GM12878 (cell line): ENCODE data around the gene RABEP1. TPM values are rescaled to one million over a fixed set of nuclear protein-coding genes. Genes with fewer than 3 reads are reported as not detected.

Experiments
- ATAC-seq: fragments of 200-7000 bp; cut with Tn5 transposase; 3 replicates; pipeline ENCODE4 v1.9.1; 2020; ENCODE audit warnings: mild to moderate bottlenecking, moderate library complexity
- BruUV-seq: library from RNA; stranded (reverse); fragments of 400-500 nt; replicated peaks from 2 replicates; lab custom pipeline; 2021; lab: Mats Ljungman, UMichigan
- CTCF ChIA-PET: fragments of 300-600 bp; sonication (Branson Sonifier 250); formaldehyde crosslinking; extraction: SDS; loops from one replicate; lab custom pipeline; 2021; ENCODE audit warnings: inconsistent platforms; lab: Yijun Ruan, JAX
- POLR2A ChIA-PET: fragments of 350-600 bp; formaldehyde crosslinking; extraction: SDS; loops from one replicate; lab custom pipeline; 2021; ENCODE audit warnings: inconsistent platforms; lab: Charles Lee
- RAD21 ChIA-PET: fragments of 300-600 bp; sonication (Branson Sonifier 250); formaldehyde crosslinking; loops from one replicate; lab custom pipeline; 2023; ENCODE audit warnings: antibody characterized with exemption; ENCODE audit not compliant: unreplicated experiment; lab: Charles Lee
- SMC1A ChIA-PET: fragments of 300-600 bp; sonication (Branson Sonifier 250); formaldehyde crosslinking; loops from one replicate; lab custom pipeline; 2023; ENCODE audit not compliant: unreplicated experiment, uncharacterized antibody; lab: Charles Lee
- DNase-seq: peaks from one replicate; pipeline ENCODE4 v3.0.0-alpha.2; 2011; ENCODE audit warnings: low read depth, low spot score
- FAIRE-seq: peaks from 3 replicates; lab custom pipeline; 2011; peaks lifted over from hg19 to GRCh38; lab: Jason Lieb, UNC
- H2AFZ ChIP-seq: 2 replicates; pipeline ENCODE4 v1.6.0; 2011; ENCODE audit warnings: low read depth, low read length, control low read depth; ENCODE audit not compliant: control insufficient read depth
- H3K27ac ChIP-seq: 2 replicates; pipeline ENCODE4 v1.5.1; 2011; ENCODE audit warnings: control low read depth; ENCODE audit not compliant: control insufficient read depth, insufficient read depth
- H3K27me3 ChIP-seq, 2 experiments: replicated peaks in 1 of 2; 2 replicates each; pipeline versions ENCODE4 v1.6.0 to v1.6.1; 2011; ENCODE audit warnings: low read length in 1 of 2; ENCODE audit not compliant: control insufficient read depth in 2 of 2, insufficient read depth in 2 of 2
- H3K36me3 ChIP-seq, 2 experiments: 2 replicates each; pipeline ENCODE4 v1.5.1; 2011; ENCODE audit warnings: low read length in 1 of 2; ENCODE audit not compliant: control insufficient read depth in 2 of 2, insufficient read depth in 2 of 2
- H3K4me1 ChIP-seq: 2 replicates; pipeline ENCODE4 v1.6.1; 2011; ENCODE audit warnings: mild to moderate bottlenecking, low read length, moderate library complexity, mixed read lengths; ENCODE audit not compliant: control insufficient read depth, insufficient read depth
- H3K4me2 ChIP-seq: 2 replicates; pipeline ENCODE4 v1.6.0; 2011; ENCODE audit warnings: control low read depth; ENCODE audit not compliant: control insufficient read depth, insufficient read depth
- H3K4me3 ChIP-seq: fragments of 200-600 bp; sonication (generic); 2 replicates; pipeline ENCODE4 v1.5.1; 2016
- H3K79me2 ChIP-seq: 2 replicates; pipeline ENCODE4 v1.6.0; 2011; ENCODE audit warnings: low read length; ENCODE audit not compliant: control insufficient read depth, insufficient read depth
- H3K9ac ChIP-seq: 2 replicates; pipeline ENCODE4 v1.8.0; 2011; ENCODE audit warnings: low read length, control low read depth, mixed read lengths; ENCODE audit not compliant: control insufficient read depth, insufficient read depth
- H3K9me3 ChIP-seq: replicated peaks from 3 replicates; pipeline ENCODE4 v1.5.1; 2011; ENCODE audit warnings: mild to moderate bottlenecking, low read length; ENCODE audit not compliant: control insufficient read depth, insufficient read depth
- H4K20me1 ChIP-seq: 2 replicates; pipeline ENCODE4 v1.6.0; 2011; ENCODE audit not compliant: control insufficient read depth, insufficient read depth
- BMI1 ChIP-seq: fragments of 450-650 bp; IDR thresholded peaks from 2 replicates; pipeline ENCODE4 v1.6.1; 2016; ENCODE audit warnings: mild to moderate bottlenecking, moderate library complexity, borderline replicate concordance
- CBFB ChIP-seq: IDR thresholded peaks from 2 replicates; pipeline ENCODE4 v1.6.1; 2016; ENCODE audit warnings: antibody characterized with exemption, low read depth
- JUNB ChIP-seq: IDR thresholded peaks from 2 replicates; pipeline ENCODE4 v1.6.1; 2016; ENCODE audit warnings: antibody characterized with exemption, mild to moderate bottlenecking
- KDM1A ChIP-seq: fragments of 200-600 bp; sonication (generic); IDR thresholded peaks from 2 replicates; pipeline ENCODE4 v1.6.1; 2016; ENCODE audit warnings: borderline replicate concordance
- KLF5 ChIP-seq: fragments of 450-650 bp; IDR thresholded peaks from 2 replicates; pipeline ENCODE4 v1.6.1; 2014; ENCODE audit warnings: mild to moderate bottlenecking; ENCODE audit not compliant: partially characterized antibody
- MEF2B ChIP-seq: fragments of 450-650 bp; IDR thresholded peaks from 2 replicates; pipeline ENCODE4 v1.6.1; 2018; ENCODE audit warnings: mild to moderate bottlenecking, moderate library complexity; ENCODE audit not compliant: partially characterized antibody, poor library complexity, severe bottlenecking
- MTA2 ChIP-seq: fragments of 450-650 bp; IDR thresholded peaks from 2 replicates; pipeline ENCODE4 v1.6.1; 2016; ENCODE audit warnings: low read depth, mild to moderate bottlenecking, moderate library complexity
- PBX3 ChIP-seq: IDR thresholded peaks from 2 replicates; pipeline ENCODE4 v1.6.1; 2011; ENCODE audit warnings: mild to moderate bottlenecking, low read depth, low read length, moderate library complexity; ENCODE audit not compliant: insufficient replicate concordance
- PML ChIP-seq: IDR thresholded peaks from 2 replicates; pipeline ENCODE4 v1.6.1; 2012; ENCODE audit warnings: low read length, inconsistent platforms
- POLR2A ChIP-seq: IDR thresholded peaks from 2 replicates; pipeline ENCODE4 v1.6.1; 2011; ENCODE audit warnings: low read depth, mild to moderate bottlenecking, low read length
- SP1 ChIP-seq: IDR thresholded peaks from one replicate; pipeline ENCODE4 v1.6.1; 2011; ENCODE audit warnings: low read depth, low read length
- SRF ChIP-seq, 2 experiments: IDR thresholded peaks; 2 replicates each; pipeline ENCODE4 v1.6.1; 2011; ENCODE audit warnings: low read depth in 2 of 2, low read length in 2 of 2, mild to moderate bottlenecking in 1 of 2, moderate library complexity in 1 of 2
- TBL1XR1 ChIP-seq: IDR thresholded peaks from 2 replicates; pipeline ENCODE4 v1.6.1; 2012; ENCODE audit warnings: low read depth, low read length, improper control_type of control experiment
- TCF3 ChIP-seq: IDR thresholded peaks from 2 replicates; pipeline ENCODE4 v1.6.1; 2012; ENCODE audit warnings: low read depth, mild to moderate bottlenecking, low read length, borderline replicate concordance; ENCODE audit not compliant: insufficient read depth
- WGBS: methylation state at CpG from one replicate; pipeline ENCODE4 v1.1.6; 2016; ENCODE audit warnings: low lambda C conversion rate; ENCODE audit not compliant: insufficient replicate concordance, insufficient coverage; ENCODE audit errors: missing lambda C conversion rate; 5-methylcytosine and 5-hydroxymethylcytosine counted together
- in situ Hi-C: fragments of 300-500 bp; cut with MboI; formaldehyde crosslinking; loops from 9 replicates; pipeline ENCODE4 v1.14.3; 2018; ENCODE audit warnings: mixed read lengths
- intact Hi-C: fragments of 100-400 bp; cut with micrococcal nuclease; formaldehyde crosslinking; loops from one replicate; pipeline ENCODE4 v1.14.2; 2022; ENCODE audit not compliant: unreplicated experiment
- polyA plus RNA-seq, 11 experiments: library from polyadenylated mRNA; depleted of rRNA in 4 of 11; unstranded in 6 of 11; stranded (reverse) in 5 of 11; fragments of >200 nt; fragmentation: Nextera tagmentation in 4 of 11; fragmentation: Illumina TruSeq in 1 of 11; extraction: Ambion mirVana in 4 of 11; extraction: Trizol in 1 of 11; gene quantifications; 1 replicate in 1 of 11; 2 replicates in 10 of 11; pipeline versions ENCODE4 v1.2.1 to v1.2.3, GENCODE V29; 2011 to 2016; ENCODE audit warnings: inconsistent platforms in 2 of 11, missing spikeins in 2 of 11, low read depth in 1 of 11
- total RNA-seq, 4 experiments: library from RNA; depleted of rRNA in 3 of 4; stranded (reverse); fragments of >200 nt in 3 of 4; fragmentation: Illumina TruSeq in 1 of 4; extraction: Trizol in 1 of 4; gene quantifications; 2 replicates each; pipeline versions ENCODE4 v1.2.1 to v1.2.3, GENCODE V29; 2013 to 2021
- TF ChIP-seq, protein P1 (sequence below): IDR thresholded peaks from 2 replicates; pipeline ENCODE4 v1.6.1; 2011; ENCODE audit warnings: low read depth, low read length, improper control_type of control experiment, borderline replicate concordance
- TF ChIP-seq, protein P2 (sequence below): IDR thresholded peaks from 2 replicates; pipeline ENCODE4 v1.6.1; 2012; ENCODE audit warnings: low read length, inconsistent platforms

The RABEP1 gene
- total and polyA plus RNA-seq, 10 of the 15 experiments (the other 5 are each of a cell fraction or from before 2014, with no cell fraction given) = 13.4 to 71.4 (median 59.8) TPM

DNA sequence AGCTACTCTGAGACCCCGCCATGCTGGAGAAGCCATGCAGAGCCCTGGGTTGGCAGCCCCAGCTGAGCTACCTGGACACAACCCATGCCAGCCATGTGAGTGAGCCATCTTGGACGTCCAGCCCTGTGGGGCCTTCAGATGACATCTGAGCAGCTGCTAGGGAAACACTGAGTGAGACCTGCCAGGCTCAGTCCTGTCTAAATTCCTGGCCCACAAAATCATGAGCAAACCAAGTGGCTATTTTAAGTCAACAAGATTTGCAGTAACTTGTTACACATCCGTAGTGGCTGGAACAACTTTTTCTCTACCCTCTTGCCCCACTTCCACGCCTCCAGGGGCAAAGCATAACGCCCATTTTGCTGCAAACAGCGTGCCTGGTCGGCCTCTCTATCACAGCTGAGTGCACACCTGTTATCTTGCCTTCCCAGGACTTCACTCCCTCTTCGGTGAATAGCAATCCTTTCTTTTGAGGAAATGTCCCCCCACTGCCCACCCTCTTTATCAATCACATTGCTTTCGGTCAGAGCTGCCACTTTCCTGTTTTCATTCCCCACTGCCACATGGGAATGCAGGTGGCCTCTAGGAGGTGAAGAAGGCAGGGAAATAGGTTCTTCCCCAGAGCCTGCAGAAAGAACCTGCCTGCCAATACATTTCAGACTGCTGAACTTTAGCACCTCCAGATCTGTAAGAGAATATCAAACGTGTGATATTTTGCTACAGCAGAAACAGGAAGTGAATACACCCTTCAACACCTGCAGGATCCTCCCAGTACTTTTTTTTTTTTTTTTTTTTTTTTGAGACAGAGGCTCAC, 40.0 kb upstream of the RABEP1 start (continued):
- TF ChIP-seq, protein P1, sequence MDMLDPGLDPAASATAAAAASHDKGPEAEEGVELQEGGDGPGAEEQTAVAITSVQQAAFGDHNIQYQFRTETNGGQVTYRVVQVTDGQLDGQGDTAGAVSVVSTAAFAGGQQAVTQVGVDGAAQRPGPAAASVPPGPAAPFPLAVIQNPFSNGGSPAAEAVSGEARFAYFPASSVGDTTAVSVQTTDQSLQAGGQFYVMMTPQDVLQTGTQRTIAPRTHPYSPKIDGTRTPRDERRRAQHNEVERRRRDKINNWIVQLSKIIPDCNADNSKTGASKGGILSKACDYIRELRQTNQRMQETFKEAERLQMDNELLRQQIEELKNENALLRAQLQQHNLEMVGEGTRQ = no peak
- peak; percentile 34 for TF ChIP-seq MEF2B
- TF ChIP-seq JUNB = no peak
- TF ChIP-seq KLF5 = peak; percentile 30
- TF ChIP-seq PML = 0 out of 2 replicates have a peak, but pooled peaks have one; percentile 37
- TF ChIP-seq MTA2 = peak; percentile 61
- TF ChIP-seq CBFB = no peak
- peak; percentile 27 for TF ChIP-seq PBX3

- DNase-seq = no peak
- RAD21 ChIA-PET = interaction anchor here (0.6 to 1.5 kb wide), 4 partner anchors 9 to 192 kb away, joined by 3 to 4 read pairs (median 4); partner anchors contain the start of gene C1QBP
- no peak for FAIRE-seq
- H3K27me3 ChIP-seq = no peaks in the 10 kb centered on the region
- H3K9ac ChIP-seq = no peak overlapping the region
- SMC1A ChIA-PET = interaction anchor here (3.3 to 3.9 kb wide), 2 partner anchors 60 to 191 kb away, joined by 10 to 14 read pairs; partner anchors contain the start of gene C1QBP
- in situ Hi-C loops = no loop called here
- CTCF ChIA-PET = interaction anchor here (1.0 to 6.2 kb wide), 8 partner anchors 10 to 192 kb away, joined by 3 to 55 read pairs (median 6); partner anchors contain the start of gene C1QBP
- 94% methylated on average over 8 of the region's 8 CpGs for WGBS
- H3K36me3 ChIP-seq = no peaks in the 10 kb centered on the region
- H3K27ac ChIP-seq = no peak overlapping the region
- no peak for ATAC-seq
- H3K79me2 ChIP-seq = no peaks in the 10 kb centered on the region
- no peak overlapping the region for H2AFZ ChIP-seq
- POLR2A ChIA-PET = interaction anchor here (0.6 kb wide), 1 partner anchor 158 kb away, joined by 3 read pairs; no protein-coding TSS in a partner anchor
- BruUV-seq = no TSS peak
- peaks cover 8% of the 10 kb centered on the region for H3K4me1 ChIP-seq
- no peak overlapping the region for H3K4me3 ChIP-seq
- no peaks in the 10 kb centered on the region for H4K20me1 ChIP-seq
- no peaks in the 10 kb centered on the region for H3K9me3 ChIP-seq
- H3K4me2 ChIP-seq = no peak overlapping the region
- intact Hi-C loops = no loop called here
- TF ChIP-seq POLR2A = no peak
- TF ChIP-seq SRF (IDR thresholded peaks at IDR 0.05; ENCODE audit: low read depth in 2 of 2, low read length in 2 of 2) = no peak
- TF ChIP-seq, protein P2, sequence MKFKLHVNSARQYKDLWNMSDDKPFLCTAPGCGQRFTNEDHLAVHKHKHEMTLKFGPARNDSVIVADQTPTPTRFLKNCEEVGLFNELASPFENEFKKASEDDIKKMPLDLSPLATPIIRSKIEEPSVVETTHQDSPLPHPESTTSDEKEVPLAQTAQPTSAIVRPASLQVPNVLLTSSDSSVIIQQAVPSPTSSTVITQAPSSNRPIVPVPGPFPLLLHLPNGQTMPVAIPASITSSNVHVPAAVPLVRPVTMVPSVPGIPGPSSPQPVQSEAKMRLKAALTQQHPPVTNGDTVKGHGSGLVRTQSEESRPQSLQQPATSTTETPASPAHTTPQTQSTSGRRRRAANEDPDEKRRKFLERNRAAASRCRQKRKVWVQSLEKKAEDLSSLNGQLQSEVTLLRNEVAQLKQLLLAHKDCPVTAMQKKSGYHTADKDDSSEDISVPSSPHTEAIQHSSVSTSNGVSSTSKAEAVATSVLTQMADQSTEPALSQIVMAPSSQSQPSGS = no peak
- TF ChIP-seq SP1 = no peak
- no peak for TF ChIP-seq BMI1
- TF ChIP-seq KDM1A = no peak
- TF ChIP-seq TCF3 = no peak
- no peak for TF ChIP-seq TBL1XR1
Observed at GRCh38 chr17:5247621-5248020, 34.5 kb upstream of the RABEP1 start.
